SK-N-MC (cell line): Measurements from ENCODE around the gene SENP8.

Experiments used
- EZH2 ChIP-seq: fragments of 200-600 bp; sonication (generic); IDR thresholded peaks from one replicate; pipeline ENCODE4 v1.6.1; 2017; ENCODE audit warnings: antibody characterized with exemption
- POLR2AphosphoS5 ChIP-seq: IDR thresholded peaks from 2 replicates; pipeline ENCODE4 v1.6.1; 2012; ENCODE audit warnings: mild to moderate bottlenecking, low read depth, low read length, borderline replicate concordance

DNA sequence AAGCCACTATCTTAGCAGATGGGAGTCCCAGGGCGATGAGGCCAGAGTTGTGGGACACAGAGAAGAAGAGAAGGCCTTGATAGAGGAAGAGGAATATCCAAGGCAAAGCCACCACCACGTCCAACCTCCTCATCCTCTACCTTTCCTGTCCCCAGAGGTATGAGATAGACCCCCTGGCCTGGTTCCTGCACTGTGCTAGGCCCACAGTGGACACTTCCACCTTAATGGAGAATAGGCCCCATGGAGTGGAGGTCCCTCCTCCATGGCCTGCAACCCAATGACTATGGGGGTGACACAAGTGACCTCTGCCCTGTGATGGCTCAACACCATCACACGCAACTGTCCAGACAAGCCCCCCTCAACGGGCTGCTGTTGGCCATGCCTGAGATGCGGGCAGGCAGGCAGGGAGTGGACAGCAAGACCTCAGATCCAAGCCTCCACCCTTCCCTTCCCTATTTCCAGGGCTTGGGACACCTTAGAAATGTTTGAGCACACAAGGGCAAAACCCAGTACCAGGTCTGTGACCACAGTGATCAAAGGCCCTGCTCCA, 42.6 kb downstream of the SENP8 start:
- TF ChIP-seq EZH2 (no peak), POLR2AphosphoS5 (no peak)
